RKO (cell line): Measurements from ENCODE around the gene COX7A2L.
"Not testable (repeated sequence)": the region's sequence is repeated elsewhere in the genome, so short reads cannot be mapped to it uniquely, and the experiment has no call there.

Source experiments
- DNase-seq: peaks from one replicate; pipeline ENCODE4 v3.0.0-alpha.2; 2016; ENCODE audit warnings: low spot score

The COX7A2L gene, protein sequence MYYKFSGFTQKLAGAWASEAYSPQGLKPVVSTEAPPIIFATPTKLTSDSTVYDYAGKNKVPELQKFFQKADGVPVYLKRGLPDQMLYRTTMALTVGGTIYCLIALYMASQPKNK

GRCh38 chr2:42360890-42361727 is at the start of gene COX7A2L:
Gene COX7A2L (minus strand): TSS chr2:42361217. CDS start chr2:42361161, 56 bp downstream.
- DNase-seq = peak; percentile 95

DNA sequence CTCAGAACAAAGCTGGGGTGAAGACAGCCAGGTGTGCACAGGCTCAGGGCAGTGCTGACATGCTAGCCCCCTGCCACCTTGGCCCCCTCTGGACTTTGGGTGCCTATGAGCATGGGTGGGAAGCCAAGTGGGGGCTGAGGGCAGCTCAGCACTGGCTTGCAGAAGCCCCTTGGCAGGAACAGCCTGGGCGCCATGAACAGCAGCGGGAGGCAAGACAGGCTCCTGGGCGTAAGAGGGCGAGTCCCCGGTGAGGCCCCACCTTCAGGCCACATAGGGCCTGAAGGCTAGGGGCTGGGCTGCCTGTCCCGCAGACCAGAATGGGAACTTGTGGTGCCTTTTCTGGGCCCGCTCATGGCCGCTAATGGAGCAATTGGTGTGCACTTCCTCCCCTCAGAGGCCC is 47.0 kb upstream of the COX7A2L start:
- no peak for DNase-seq

- no peak for DNase-seq
Measured at GRCh38 chr2:42407476-42407875, 46.5 kb upstream of the COX7A2L start.

DNA sequence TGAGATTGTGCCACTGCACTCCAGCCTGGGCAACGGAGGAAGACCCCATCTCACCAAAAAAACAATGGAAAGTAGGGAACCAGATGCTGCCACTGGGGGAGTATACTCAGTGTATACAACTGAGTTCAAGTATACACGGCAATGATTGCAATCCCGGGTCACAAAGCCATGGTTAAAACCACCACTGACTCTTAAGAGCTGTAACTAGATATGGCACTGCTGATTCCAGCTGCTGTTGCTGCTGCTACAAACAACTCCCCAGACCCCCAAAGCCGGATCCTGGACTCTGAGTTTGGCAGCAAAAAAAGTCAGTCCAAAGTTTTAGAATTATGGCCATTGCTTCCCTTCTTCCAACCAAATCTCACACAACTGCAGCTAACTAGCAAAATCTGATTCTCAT is 43.7 kb upstream of the COX7A2L start:
- no peak for DNase-seq

DNA sequence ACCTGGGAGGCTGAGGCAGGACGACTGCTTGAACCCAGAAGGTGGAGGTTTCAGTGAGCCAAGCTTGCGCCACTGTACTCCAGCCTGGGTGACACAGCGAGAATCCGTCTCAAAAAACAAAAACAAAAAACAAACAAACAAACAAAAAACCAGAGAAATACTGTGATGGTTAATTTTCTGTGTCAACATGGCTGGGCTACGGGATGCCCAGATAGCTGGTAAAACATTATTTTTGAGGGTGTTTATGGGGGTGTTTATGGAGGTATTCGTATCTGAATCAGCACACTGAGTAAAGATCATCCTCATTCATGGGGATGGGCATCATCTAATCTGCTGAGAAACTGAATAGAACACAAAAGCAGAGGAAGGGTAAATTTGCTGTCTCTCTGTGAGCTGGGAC is 40.8 kb upstream of the COX7A2L start:
- DNase-seq = no peak

DNA sequence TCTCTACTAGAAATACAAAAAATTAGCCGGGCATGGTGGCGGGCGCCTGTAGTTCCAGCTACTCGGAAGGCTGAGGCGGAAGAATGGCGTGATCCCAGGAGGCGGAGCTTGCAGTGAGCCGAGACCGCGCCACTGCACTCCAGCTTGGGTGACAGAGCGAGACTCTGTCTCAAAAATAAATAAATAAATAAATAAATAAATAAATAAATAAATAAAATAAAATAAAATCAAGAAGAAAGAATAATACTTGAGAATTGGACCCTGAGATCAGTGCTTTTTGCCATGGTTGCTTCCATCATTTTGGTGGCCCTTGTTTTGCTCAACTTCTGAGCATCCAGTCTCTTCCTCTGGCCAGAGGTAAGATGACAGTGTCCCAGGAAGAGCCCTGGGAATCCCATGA is 37.0 kb upstream of the COX7A2L start:
- not testable (repeated sequence) for DNase-seq

GRCh38 chr2:42393320-42393719 is 32.3 kb upstream of the COX7A2L start:
- not testable (repeated sequence) for DNase-seq

GRCh38 chr2:42392191-42392590 is 31.2 kb upstream of the COX7A2L start:
- no peak for DNase-seq

DNA sequence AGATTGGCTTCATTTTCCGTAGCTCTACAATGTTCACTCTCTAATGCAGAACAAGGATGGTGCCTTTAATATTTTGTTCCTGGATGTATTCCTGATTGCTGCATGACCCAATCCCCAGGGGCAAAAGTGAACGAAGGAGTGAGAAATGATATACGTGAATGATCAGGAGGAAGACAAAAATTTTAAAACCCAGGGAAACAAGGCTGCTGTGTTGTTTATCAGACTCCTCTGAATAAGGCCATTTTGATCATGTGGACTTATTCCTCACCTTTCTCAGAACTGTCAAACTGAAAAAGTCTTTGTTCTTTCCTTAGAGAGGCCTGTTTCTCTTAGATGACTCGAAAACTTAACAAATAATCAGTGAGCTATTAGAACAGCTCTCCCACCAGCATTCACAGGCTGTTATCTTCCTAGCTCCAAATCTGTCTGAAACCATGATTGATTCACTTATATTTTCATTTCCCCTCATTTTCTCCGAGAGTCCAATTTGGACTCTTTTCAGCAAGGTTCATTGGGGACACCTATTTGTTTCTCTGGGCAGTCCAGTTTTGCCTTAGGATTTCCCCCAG is 29.5 kb upstream of the COX7A2L start:
- DNase-seq = no peak

- DNase-seq = peak; percentile 16
Measured at GRCh38 chr2:42386682-42387081, 25.7 kb upstream of the COX7A2L start.

GRCh38 chr2:42385225-42385624 is 24.2 kb upstream of the COX7A2L start:
- no peak for DNase-seq

DNA sequence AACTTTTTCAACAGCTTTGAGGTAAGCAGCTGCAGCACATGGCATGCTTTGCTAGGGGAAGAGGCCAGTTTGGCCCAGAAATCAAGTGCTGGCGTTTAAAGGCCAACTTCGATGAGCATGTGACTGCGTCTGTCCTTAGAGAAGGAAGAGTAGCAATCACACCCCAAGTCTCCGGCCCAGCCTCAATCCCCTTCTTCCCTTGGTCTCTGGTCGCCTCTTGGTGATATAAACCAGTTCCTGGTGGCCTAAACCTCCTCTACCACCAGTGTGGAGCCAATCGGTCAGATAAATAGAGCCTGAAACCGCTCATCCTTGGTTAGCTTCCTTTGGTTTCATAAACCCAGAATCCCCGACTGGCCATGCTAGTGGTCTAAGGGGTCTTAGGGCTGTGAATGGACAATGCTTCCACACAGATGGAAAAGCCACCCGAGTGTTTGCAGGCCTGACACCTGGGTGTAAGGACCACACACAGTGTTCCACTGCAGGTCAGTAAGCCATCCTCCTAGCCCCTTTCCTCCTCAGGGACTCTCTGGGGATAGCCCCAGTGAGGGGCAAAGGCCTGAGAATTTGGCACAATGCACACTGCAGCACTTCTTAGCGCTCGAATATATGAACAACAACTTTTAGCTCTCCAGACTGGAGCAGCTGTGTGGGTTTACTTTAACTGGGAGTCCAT is 23.0 kb upstream of the COX7A2L start:
- DNase-seq = no peak

- DNase-seq = no peak
Measured at GRCh38 chr2:42382144-42382543, 21.1 kb upstream of the COX7A2L start.

DNA sequence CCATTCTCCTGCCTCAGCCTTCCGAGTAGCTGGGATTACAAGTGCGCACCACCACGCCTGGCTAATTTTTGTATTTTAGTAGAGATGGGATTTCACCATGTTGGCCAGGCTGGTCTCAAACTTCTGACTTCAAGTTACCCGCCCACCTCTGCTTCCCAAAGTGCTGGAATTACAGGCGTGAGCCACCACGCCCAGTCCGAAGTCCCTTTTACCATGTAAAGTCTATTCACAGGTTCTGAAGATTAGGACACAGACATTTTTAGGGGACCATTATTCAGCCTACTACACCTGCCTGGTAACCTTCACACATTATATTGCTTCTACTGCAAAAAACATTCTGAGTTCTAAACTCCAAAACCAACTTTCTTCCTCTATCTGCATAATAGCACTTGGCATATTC is 19.0 kb upstream of the COX7A2L start:
- DNase-seq = not testable (repeated sequence)

DNA sequence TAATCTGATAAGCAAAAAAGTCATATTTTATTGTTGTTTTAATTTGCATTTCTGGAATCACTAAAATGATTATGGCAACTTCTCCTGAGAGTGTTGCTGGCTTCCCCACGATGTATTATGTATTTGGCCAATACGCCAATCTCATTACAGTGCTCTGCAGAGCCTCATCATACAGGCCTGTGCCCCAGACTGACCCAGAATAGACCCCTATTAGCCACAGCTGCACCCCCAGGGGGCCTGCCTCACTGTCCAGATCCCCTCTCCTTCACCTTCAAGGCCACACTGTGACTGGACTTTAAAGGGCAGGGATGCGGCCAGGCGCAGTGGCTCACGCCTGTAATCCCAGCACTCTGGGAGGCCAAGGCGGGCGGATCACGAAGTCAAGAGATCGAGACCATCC is 17.4 kb upstream of the COX7A2L start:
- no peak for DNase-seq

DNA sequence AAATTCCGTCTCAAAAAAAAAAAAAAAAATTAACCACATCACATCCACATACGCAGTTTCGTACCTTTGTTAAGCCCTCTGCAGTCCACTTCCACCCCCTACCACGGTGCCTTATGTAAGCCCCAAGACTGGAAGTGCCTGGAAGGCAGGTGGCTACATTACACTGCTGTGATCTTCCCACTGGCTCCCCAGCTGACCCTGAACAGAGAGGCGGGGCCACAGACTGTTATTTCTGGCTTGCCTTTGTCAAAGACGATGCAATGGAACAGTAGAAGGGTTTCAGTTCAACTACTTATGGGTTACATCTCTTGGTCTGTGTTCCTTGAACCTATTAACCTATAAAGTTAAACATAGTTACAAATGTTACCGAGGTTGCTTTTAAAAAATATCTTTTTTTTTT is 15.7 kb upstream of the COX7A2L start:
- no peak for DNase-seq

- no peak for DNase-seq
Measured at GRCh38 chr2:42372474-42373200, 11.6 kb upstream of the COX7A2L start.

GRCh38 chr2:42371611-42372473 is 10.8 kb upstream of the COX7A2L start:
- no peak for DNase-seq

GRCh38 chr2:42369532-42370229 is 8.7 kb upstream of the COX7A2L start:
- DNase-seq = no peak

DNA sequence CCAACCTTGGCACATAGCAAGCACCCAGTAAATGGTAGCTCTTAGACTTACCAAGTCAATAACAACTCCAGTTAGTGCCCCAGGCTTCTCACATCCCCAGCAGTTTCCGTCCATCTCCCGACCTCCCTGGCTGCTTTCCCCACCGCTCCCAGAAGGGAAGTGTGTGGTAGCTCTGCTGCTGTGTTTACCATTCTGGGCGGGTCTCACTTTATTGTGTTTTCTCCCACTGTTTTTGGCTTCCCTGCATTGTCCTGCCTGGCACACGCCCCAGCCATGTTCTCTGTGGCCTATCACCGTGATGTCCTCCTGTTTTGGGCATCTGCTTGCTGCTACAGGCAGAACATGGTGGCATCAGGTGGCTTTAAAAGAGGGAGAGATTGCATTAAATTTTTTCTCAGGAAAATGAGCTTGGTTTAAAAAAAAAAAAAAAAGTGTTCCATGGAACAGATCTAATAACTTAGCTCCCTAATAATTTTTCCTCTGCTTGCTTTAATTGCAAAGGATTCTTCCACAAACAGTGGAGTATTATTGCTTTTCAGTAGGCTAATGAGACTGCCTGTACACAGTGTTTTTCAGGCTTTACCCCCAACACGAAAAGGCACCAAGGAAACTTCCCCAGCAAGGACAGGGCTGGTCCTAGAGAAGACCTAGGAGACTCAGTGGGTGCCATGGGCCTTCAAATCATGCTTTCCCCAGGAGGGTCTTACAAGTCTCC is 8.0 kb upstream of the COX7A2L start:
- DNase-seq = no peak
